Tibial artery (tissue), 4 donors: ENCODE measurements around the gene MYO18A.

Experiments
- DNase-seq, 2 donors: peaks; one replicate each; pipeline ENCODE4 v3.0.0-alpha.2; 2019
- H3K27ac ChIP-seq, 2 donors: fragments of 200-600 bp; sonication (generic) in 1 of 2; 1 replicate in 1 of 2; 2 replicates in 1 of 2; pipeline ENCODE4 v1.5.1; 2018 to 2019; ENCODE audit warnings: mild to moderate bottlenecking in 1 of 2
- H3K27me3 ChIP-seq, 2 donors: fragments of 200-600 bp; sonication (generic) in 1 of 2; one replicate each; pipeline versions ENCODE4 v1.5.1 to v1.6.0; 2016 to 2019
- H3K36me3 ChIP-seq, 3 donors: fragments of 200-600 bp; sonication (generic) in 2 of 3; one replicate each; pipeline ENCODE4 v1.5.1; 2016 to 2019; ENCODE audit warnings: mild to moderate bottlenecking in 2 of 3
- H3K4me1 ChIP-seq, 4 donors: fragments of 200-600 bp; sonication (generic) in 2 of 4; 1 replicate in 3 of 4; 2 replicates in 1 of 4; pipeline ENCODE4 v1.5.1; 2016 to 2019
- H3K4me3 ChIP-seq, 2 donors: fragments of 200-600 bp; sonication (generic) in 1 of 2; 1 replicate in 1 of 2; 2 replicates in 1 of 2; pipeline ENCODE4 v1.5.1; 2018 to 2019; ENCODE audit warnings: mild to moderate bottlenecking in 2 of 2
- H3K9me3 ChIP-seq, 3 donors: fragments of 200-600 bp; sonication (generic) in 1 of 3; one replicate each; pipeline ENCODE4 v1.5.1; 2016 to 2019
- intact Hi-C: fragments of 100-400 bp; cut with DNase I; formaldehyde crosslinking; loops from one replicate; pipeline ENCODE4 v1.15.0; 2023; ENCODE audit warnings: low total_unique reads
- TF ChIP-seq, protein P1 (sequence below), 2 experiments: fragments of 200-600 bp in 1 of 2; fragments of 450-650 bp in 1 of 2; IDR thresholded peaks; one replicate each; pipeline ENCODE4 v1.5.1; 2017 to 2019; ENCODE audit warnings: antibody characterized with exemption in 2 of 2, mild to moderate bottlenecking in 1 of 2, moderate library complexity in 1 of 2

MYO18A gene

DNA sequence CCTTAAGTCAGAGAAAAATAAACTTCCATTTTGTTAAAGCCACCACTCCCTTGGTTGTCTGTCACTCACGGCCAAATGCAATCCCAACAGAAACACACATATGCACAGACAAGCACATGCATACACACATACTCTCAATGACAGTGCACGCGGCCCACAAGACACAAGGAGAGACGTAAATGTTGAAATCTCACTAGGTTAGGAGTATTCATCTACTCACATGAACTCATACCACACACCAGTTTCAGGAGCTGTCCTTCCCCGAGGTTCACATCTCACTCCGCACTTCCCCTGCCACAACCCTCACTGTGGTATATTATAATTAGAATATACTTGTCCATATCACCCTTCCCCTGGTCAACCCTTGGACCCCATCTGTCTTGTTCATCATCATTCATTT lies 36.0 kb upstream of the MYO18A start:
- TF ChIP-seq, protein P1, sequence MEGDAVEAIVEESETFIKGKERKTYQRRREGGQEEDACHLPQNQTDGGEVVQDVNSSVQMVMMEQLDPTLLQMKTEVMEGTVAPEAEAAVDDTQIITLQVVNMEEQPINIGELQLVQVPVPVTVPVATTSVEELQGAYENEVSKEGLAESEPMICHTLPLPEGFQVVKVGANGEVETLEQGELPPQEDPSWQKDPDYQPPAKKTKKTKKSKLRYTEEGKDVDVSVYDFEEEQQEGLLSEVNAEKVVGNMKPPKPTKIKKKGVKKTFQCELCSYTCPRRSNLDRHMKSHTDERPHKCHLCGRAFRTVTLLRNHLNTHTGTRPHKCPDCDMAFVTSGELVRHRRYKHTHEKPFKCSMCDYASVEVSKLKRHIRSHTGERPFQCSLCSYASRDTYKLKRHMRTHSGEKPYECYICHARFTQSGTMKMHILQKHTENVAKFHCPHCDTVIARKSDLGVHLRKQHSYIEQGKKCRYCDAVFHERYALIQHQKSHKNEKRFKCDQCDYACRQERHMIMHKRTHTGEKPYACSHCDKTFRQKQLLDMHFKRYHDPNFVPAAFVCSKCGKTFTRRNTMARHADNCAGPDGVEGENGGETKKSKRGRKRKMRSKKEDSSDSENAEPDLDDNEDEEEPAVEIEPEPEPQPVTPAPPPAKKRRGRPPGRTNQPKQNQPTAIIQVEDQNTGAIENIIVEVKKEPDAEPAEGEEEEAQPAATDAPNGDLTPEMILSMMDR (IDR thresholded peaks at IDR 0.05), result no peak
- H3K27ac ChIP-seq, result no peak overlapping the region
- intact Hi-C loops, result loop anchor here (2.0 to 5.0 kb wide), 2 partner anchors 67 to 76 kb away; partner anchors contain the start of gene NUFIP2

DNA sequence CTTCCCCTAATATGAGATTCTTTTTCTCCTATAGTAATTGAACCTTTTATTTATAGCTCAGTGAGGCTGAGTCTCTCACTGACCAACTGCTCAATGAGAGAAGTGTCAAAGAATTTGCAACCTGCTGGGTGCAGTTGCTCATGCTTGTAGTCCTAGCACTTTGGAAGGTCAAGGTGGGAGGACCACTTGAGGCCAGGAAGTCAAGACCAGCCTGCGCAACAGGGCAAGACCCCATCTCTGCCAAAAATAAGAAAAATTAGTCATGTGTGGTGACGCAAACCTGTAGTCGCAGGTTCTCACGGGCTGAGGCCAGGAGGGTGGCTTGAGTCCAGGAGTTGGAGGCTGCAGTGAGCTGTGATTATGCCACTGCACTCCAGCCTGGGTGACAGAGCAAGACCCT lies 35.5 kb upstream of the MYO18A start:
- H3K9me3 ChIP-seq, result no peaks in the 10 kb centered on the region
- H3K4me3 ChIP-seq, result no peak overlapping the region
- H3K27ac ChIP-seq, result no peak overlapping the region
- TF ChIP-seq, protein P1 (IDR thresholded peaks at IDR 0.05), result no peak
- no peak for DNase-seq
- H3K4me1 ChIP-seq, result peaks cover 0 to 9% (median 3%) of the 10 kb centered on the region in 4 donors
- no peaks in the 10 kb centered on the region for H3K36me3 ChIP-seq
- no peaks in the 10 kb centered on the region for H3K27me3 ChIP-seq
- intact Hi-C loops, result loop anchor here (2.0 to 5.0 kb wide), 2 partner anchors 67 to 77 kb away; partner anchors contain the start of gene NUFIP2

More for the DNA sequence above, 36.0 kb upstream of the MYO18A start:
- no peak for DNase-seq
- H3K4me1 ChIP-seq, result peaks cover 0 to 9% (median 3%) of the 10 kb centered on the region in 4 donors
- H3K4me3 ChIP-seq, result no peak overlapping the region
- H3K27me3 ChIP-seq, result no peaks in the 10 kb centered on the region
- no peaks in the 10 kb centered on the region for H3K36me3 ChIP-seq
- H3K9me3 ChIP-seq, result no peaks in the 10 kb centered on the region

DNA sequence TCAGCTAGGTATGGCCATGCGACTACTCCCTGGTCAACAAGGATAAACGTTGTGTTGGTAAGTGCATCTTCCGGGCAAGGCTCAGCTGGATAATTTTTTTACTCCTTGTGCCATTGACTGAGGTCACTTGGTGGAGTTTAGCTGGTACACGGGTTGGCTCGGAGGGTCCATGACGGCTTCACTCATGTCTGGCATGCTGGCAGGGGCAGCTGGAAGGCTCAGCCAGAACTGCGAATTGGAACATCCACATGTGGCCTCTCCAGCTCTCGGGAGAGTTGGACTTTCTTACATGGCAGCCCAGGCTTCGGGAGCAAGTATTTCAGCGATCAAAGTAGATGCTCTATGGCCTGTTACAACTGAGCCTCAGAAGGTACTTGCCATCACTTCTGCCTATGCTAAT lies 35.0 kb upstream of the MYO18A start:
- Histone ChIP-seq H3K9me3 (no peaks in the 10 kb centered on the region), H3K36me3 (no peaks in the 10 kb centered on the region), H3K27me3 (no peaks in the 10 kb centered on the region), H3K27ac (no peak overlapping the region), H3K4me1 (peaks cover 0 to 9% (median 3%) of the 10 kb centered on the region in 4 donors), H3K4me3 (no peak overlapping the region)
- DNase-seq, result no peak
- TF ChIP-seq, protein P1 (IDR thresholded peaks at IDR 0.05), result no peak
- intact Hi-C loops, result loop anchor here (5.0 kb wide), 1 partner anchor 77 kb away; the partner anchor contains the start of gene NUFIP2

DNA sequence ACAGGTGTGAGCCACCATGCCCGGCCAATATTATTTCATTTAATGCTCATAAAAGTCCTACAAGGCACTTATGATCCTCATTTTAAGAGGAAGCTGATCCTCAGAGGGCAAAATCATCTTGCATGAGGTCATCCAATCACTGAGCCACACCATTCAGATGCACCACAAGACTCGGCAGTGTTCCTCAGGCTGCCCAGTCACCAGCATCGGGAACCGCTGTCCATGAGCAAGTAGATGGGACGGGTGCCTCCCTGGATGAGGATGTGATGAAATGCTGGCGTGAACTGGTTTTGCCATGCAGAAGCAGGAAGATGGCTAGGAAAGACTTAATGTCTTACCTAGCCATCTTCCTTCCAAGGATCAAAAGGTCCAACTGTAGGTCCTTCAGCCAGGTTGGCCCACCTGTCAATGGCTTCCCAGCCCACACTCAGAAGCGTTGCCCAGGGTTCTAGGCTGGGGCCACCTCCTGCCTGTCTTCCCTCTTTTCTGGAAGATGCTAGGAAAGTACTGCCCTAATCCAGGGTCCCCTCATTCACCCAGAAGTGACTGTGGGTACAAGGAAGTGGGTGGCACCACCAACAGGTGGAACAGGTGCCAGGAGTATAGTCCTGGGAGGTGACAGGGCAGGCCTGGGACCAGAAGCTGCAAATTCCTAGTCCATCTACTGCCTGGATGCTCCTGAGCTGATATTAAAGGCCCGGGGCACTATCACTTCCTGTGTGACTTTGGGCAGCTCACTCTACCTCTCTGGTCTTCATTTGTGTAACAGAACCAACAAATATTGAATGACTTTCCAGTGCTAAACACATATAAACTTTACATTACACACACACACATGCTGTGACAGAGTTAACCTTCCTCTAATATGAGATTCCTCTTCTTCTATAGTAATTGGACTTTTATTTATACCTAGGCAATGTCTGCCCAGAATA lies 34.3 kb upstream of the MYO18A start:
- TF ChIP-seq, protein P1 (IDR thresholded peaks at IDR 0.05), result no peak
- Histone ChIP-seq H3K27me3 (no peaks in the 10 kb centered on the region), H3K4me1 (peaks cover 0 to 5% (median 2%) of the 10 kb centered on the region in 4 donors), H3K36me3 (no peaks in the 10 kb centered on the region), H3K4me3 (no peak overlapping the region), H3K9me3 (no peaks in the 10 kb centered on the region), H3K27ac (no peak overlapping the region)
- DNase-seq, result no peak
- intact Hi-C loops, result loop anchor here (5.0 kb wide), 1 partner anchor 78 kb away; the partner anchor contains the start of gene NUFIP2

DNA sequence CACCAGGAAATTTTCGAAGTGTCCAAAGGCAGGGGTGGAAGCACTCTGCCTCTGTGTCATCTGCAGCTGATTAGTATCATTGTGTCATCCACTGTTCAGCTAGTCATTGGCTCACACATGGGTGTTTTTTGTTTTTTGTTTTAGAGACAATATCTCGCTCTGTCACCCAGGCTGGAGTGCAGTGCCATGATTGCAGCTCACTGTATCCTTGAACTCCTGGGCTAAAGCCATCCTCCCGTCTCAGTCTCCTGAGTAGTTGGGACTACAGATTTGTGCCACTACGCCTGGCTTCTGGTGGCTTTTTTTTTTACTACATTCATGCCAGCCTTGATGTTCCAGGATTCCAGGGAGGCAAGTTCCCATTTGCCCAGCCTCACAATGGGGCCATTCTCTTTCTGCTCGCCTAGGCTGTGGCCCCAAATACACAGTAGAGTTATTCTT lies 32.5 kb upstream of the MYO18A start:
- no peak for DNase-seq
- Histone ChIP-seq H3K9me3 (no peaks in the 10 kb centered on the region), H3K27me3 (no peaks in the 10 kb centered on the region), H3K4me1 (no peaks in the 10 kb centered on the region), H3K36me3 (no peaks in the 10 kb centered on the region), H3K4me3 (no peak overlapping the region), H3K27ac (no peak overlapping the region)
- intact Hi-C loops, result no loop called here
- TF ChIP-seq, protein P1 (IDR thresholded peaks at IDR 0.05), result no peak
